ENCODE measurements around the gene ABI1. TPM values are rescaled to one million over a fixed set of nuclear protein-coding genes. Genes with fewer than 3 reads are reported as not detected.

Gene ABI1
- total and polyA plus RNA-seq, 3 donors from 2014 or later = 34.6 to 67.6 (median 48.0) TPM

- intact Hi-C loops (cut with DNase I; ENCODE audit: low total_unique reads) = no loop called here
- TF ChIP-seq CTCF (IDR thresholded peaks at IDR 0.05) = no peak
- no peak for TF ChIP-seq POLR2A (IDR thresholded peaks at IDR 0.05)
- Histone ChIP-seq H3K27me3 (no peaks in the 10 kb centered on the region), H3K4me1 (peaks cover 20% of the 10 kb centered on the region), H3K27ac (no peak overlapping the region), H3K4me3 (no peak overlapping the region), H3K36me3 (ENCODE audit: low read depth, missing control alignments) (no peaks in the 10 kb centered on the region), H3K9me3 (no peaks in the 10 kb centered on the region)
- DNase-seq = no peak
- 91 to 95% methylated on average over 8 of the region's 8 CpGs for WGBS, 2 donors
These were observed 80.5 kb downstream of the ABI1 start for GRCh38 chr10:26780106-26780792.

- Histone ChIP-seq H3K27me3 (no peaks in the 10 kb centered on the region), H3K27ac (no peak overlapping the region), H3K4me3 (no peak overlapping the region), H3K36me3 (ENCODE audit: low read depth, missing control alignments) (no peaks in the 10 kb centered on the region), H3K9me3 (no peaks in the 10 kb centered on the region), H3K4me1 (peaks cover 17% of the 10 kb centered on the region)
- DNase-seq = no peak
- TF ChIP-seq CTCF (IDR thresholded peaks at IDR 0.05) = no peak
- TF ChIP-seq POLR2A (IDR thresholded peaks at IDR 0.05) = no peak
- WGBS, 2 donors = 86 to 91% methylated on average over 4 of the region's 4 CpGs
- intact Hi-C loops (cut with DNase I; ENCODE audit: low total_unique reads) = no loop called here
These were observed 81.4 kb downstream of the ABI1 start for GRCh38 chr10:26779176-26779860.

GRCh38 chr10:26777686-26778085 lies 83.1 kb downstream of the ABI1 start:
- H3K27ac ChIP-seq = no peak overlapping the region
- H3K4me3 ChIP-seq = no peak overlapping the region
- no peaks in the 10 kb centered on the region for H3K9me3 ChIP-seq
- no peaks in the 10 kb centered on the region for H3K27me3 ChIP-seq
- 92 to 100% methylated on average over 2 of the region's 2 CpGs for WGBS, 2 donors
- no peaks in the 10 kb centered on the region for H3K36me3 ChIP-seq (ENCODE audit: low read depth, missing control alignments)
- no peak for DNase-seq
- H3K4me1 ChIP-seq = peaks cover 17% of the 10 kb centered on the region
- no peak for TF ChIP-seq POLR2A (IDR thresholded peaks at IDR 0.05)
- no peak for TF ChIP-seq CTCF (IDR thresholded peaks at IDR 0.05)
- intact Hi-C loops (cut with DNase I; ENCODE audit: low total_unique reads) = no loop called here

GRCh38 chr10:26776258-26776657 lies 84.5 kb downstream of the ABI1 start:
- TF ChIP-seq POLR2A (IDR thresholded peaks at IDR 0.05) (no peak), CTCF (IDR thresholded peaks at IDR 0.05) (no peak)
- no peak overlapping the region for H3K27ac ChIP-seq
- no peak overlapping the region for H3K4me3 ChIP-seq
- H3K27me3 ChIP-seq = no peaks in the 10 kb centered on the region
- no peaks in the 10 kb centered on the region for H3K36me3 ChIP-seq (ENCODE audit: low read depth, missing control alignments)
- 95 to 100% methylated on average over 1 of the region's 1 CpG for WGBS, 2 donors
- intact Hi-C loops (cut with DNase I; ENCODE audit: low total_unique reads) = no loop called here
- no peaks in the 10 kb centered on the region for H3K9me3 ChIP-seq
- peaks cover 8% of the 10 kb centered on the region for H3K4me1 ChIP-seq
- DNase-seq = no peak

All from testis (tissue), 3 donors.